Subcutaneous abdominal adipose tissue (tissue), 5 donors: ENCODE measurements around the gene KCNF1.

Experiments used
- H3K27ac ChIP-seq: one replicate; pipeline ENCODE4 v1.7.0; 2013; ENCODE audit warnings: low read depth, mild to moderate bottlenecking, inconsistent platforms, low read length, moderate library complexity
- H3K27me3 ChIP-seq, 5 donors: one replicate each; pipeline ENCODE4 v1.7.0; 2013; ENCODE audit warnings: low read length in 5 of 5, inconsistent platforms in 1 of 5; ENCODE audit not compliant: control insufficient read depth in 5 of 5, insufficient read depth in 4 of 5
- H3K36me3 ChIP-seq, 5 donors: one replicate each; pipeline ENCODE4 v1.7.0; 2013; ENCODE audit warnings: low read length in 5 of 5; ENCODE audit not compliant: control insufficient read depth in 5 of 5, insufficient read depth in 5 of 5
- H3K4me1 ChIP-seq, 5 donors: one replicate each; pipeline ENCODE4 v1.7.0; 2013; ENCODE audit warnings: low read length in 5 of 5, mild to moderate bottlenecking in 3 of 5, moderate library complexity in 1 of 5; ENCODE audit not compliant: control insufficient read depth in 5 of 5, insufficient read depth in 5 of 5
- H3K4me3 ChIP-seq, 5 donors: one replicate each; pipeline ENCODE4 v1.7.0; 2013; ENCODE audit warnings: low read length in 5 of 5, low read depth in 1 of 5
- H3K9ac ChIP-seq, 5 donors: one replicate each; pipeline ENCODE4 v1.7.0; 2013; ENCODE audit warnings: low read length in 5 of 5, mild to moderate bottlenecking in 4 of 5, moderate library complexity in 3 of 5
- H3K9me3 ChIP-seq, 5 donors: one replicate each; pipeline ENCODE4 v1.7.0; 2013; ENCODE audit warnings: low read length in 5 of 5; ENCODE audit not compliant: control insufficient read depth in 5 of 5
- donor health status: healthy.
- donor health status: healthy.
- donor health status: healthy.
- donor health status: healthy.
- donor health status: healthy.

KCNF1 gene

DNA sequence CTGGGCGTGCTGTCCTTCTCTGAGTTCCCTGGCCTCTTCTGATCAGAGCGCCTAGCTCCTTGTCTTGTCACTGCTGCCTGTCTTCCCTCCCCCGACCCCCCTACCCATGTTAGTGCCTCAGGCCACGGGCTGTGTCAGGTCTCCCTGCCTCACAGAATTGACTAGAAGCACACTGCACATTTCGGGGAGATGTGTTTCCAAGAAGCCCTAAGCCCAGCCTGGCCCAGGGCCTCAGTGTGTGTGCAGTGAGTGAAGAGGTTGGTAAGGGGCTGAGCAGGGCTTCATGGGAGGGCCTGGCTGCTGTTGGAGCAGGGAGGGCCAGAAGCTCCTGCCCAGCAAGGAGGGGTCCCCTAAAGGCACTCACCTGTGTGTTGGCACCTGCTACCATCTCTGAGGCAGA is 13.1 kb downstream of the KCNF1 start:
- no peaks in the 10 kb centered on the region for H3K4me1 ChIP-seq
- no peak overlapping the region for H3K9ac ChIP-seq
- no peak overlapping the region for H3K4me3 ChIP-seq
- no peaks in the 10 kb centered on the region for H3K9me3 ChIP-seq
- H3K27ac ChIP-seq = no peak overlapping the region
- H3K27me3 ChIP-seq = peaks cover 13 to 32% (median 22%) of the 10 kb centered on the region in 5 donors
- H3K36me3 ChIP-seq = no peaks in the 10 kb centered on the region

DNA sequence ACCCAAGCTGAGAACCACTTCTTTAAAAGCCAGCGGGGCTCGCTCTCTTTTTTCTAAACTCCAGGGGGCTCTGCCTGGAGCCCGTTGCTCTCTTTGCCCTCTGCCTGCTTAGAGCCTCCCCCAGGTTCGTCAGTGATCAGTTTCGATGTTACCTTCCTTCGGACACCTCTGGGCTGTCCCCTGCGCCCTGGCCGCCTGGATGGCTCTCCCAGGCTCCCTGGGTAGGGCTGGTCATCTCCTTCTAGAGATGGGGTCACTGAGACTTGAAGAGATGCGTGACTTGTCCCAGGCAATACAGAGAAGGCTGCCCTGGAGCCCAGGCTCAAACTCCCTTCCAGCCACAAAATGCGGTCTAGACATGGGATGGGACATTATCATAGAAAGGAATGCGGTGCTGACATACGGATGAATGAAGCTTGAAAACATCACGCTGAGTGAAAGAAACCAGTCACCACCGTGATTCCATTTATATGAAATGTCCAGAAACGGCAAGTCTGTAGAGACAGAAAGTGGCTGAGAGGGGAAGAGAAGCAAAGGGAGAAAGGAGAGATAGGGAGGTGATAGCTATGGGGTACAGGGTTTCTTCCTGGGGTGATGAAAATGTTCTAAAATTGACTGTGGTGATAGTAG is 14.6 kb downstream of the KCNF1 start:
- H3K4me1 ChIP-seq = no peaks in the 10 kb centered on the region
- no peak overlapping the region for H3K4me3 ChIP-seq
- H3K36me3 ChIP-seq = no peaks in the 10 kb centered on the region
- H3K9ac ChIP-seq = no peak overlapping the region
- H3K9me3 ChIP-seq = no peaks in the 10 kb centered on the region
- no peak overlapping the region for H3K27ac ChIP-seq
- peaks cover 11 to 18% (median 16%) of the 10 kb centered on the region in 5 donors for H3K27me3 ChIP-seq

GRCh38 chr2:10930721-10931516 is 19.2 kb downstream of the KCNF1 start:
- H3K27me3 ChIP-seq = peaks cover 6 to 24% (median 15%) of the 10 kb centered on the region in 5 donors
- H3K9me3 ChIP-seq = no peaks in the 10 kb centered on the region
- H3K27ac ChIP-seq = no peak overlapping the region
- H3K4me3 ChIP-seq = no peak overlapping the region
- H3K9ac ChIP-seq = no peak overlapping the region
- H3K36me3 ChIP-seq = no peaks in the 10 kb centered on the region
- no peaks in the 10 kb centered on the region for H3K4me1 ChIP-seq

GRCh38 chr2:10931710-10932255 is 20.0 kb downstream of the KCNF1 start:
- Histone ChIP-seq H3K36me3 (no peaks in the 10 kb centered on the region), H3K4me3 (no peak overlapping the region), H3K9me3 (no peaks in the 10 kb centered on the region), H3K27me3 (peaks cover 6 to 28% (median 18%) of the 10 kb centered on the region in 5 donors), H3K4me1 (no peaks in the 10 kb centered on the region), H3K9ac (no peak overlapping the region), H3K27ac (no peak overlapping the region)

DNA sequence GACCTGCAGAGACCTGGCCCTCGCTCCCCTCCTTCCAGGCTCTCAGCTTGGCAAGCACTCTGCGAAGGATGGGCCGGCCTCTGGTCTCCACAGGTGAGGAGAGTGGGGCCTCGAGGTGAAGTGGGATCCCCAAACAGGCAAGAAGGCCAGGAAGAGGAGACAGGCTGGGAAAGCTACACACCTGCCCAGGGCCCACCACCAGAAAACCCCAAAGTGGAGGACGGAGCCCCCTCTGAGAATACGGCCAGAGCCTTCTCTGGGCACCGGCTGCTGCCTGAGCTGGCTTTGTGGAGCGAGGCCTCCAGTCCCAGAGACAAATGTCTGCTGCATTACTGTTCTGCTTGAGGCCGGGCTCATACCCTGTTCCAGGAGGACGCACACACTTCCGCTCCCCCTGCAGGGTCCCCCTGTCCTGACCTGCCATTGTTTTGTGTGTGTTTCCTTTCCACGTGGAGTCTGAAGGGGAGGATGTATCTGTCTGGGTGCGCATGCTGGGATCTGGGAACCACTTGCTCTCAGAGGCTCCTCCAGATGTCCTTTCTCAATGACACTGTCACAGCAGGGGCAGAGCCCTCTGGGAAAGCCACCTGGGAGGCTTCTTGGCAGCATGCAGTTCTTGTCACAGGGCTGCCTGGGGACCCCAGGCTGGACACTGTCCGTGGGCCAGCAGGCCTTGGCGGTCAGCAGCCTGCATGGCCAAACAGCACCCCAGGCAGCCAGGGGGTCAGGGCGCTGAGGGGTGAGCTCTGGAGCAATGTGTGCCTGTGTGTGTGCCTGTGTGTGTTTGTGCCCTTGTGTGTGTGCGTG is 20.8 kb downstream of the KCNF1 start:
- Histone ChIP-seq H3K4me1 (no peaks in the 10 kb centered on the region), H3K9ac (no peak overlapping the region), H3K36me3 (no peaks in the 10 kb centered on the region), H3K9me3 (peaks cover 0 to 1% (median 0%) of the 10 kb centered on the region in 5 donors), H3K27me3 (peaks cover 6 to 28% (median 18%) of the 10 kb centered on the region in 5 donors), H3K27ac (no peak overlapping the region), H3K4me3 (no peak overlapping the region)

- Histone ChIP-seq H3K36me3 (no peaks in the 10 kb centered on the region), H3K27me3 (peaks cover 6 to 28% (median 20%) of the 10 kb centered on the region in 5 donors), H3K9ac (no peak overlapping the region), H3K27ac (no peak overlapping the region), H3K4me3 (no peak overlapping the region), H3K4me1 (no peaks in the 10 kb centered on the region), H3K9me3 (peaks cover 0 to 12% (median 7%) of the 10 kb centered on the region in 5 donors)
Observed at GRCh38 chr2:10933700-10934225, 22.0 kb downstream of the KCNF1 start.

GRCh38 chr2:10934308-10934978 is 22.7 kb downstream of the KCNF1 start:
- H3K27me3 ChIP-seq = peaks cover 6 to 28% (median 20%) of the 10 kb centered on the region in 5 donors
- H3K27ac ChIP-seq = no peak overlapping the region
- H3K4me1 ChIP-seq = no peaks in the 10 kb centered on the region
- H3K36me3 ChIP-seq = no peaks in the 10 kb centered on the region
- H3K9me3 ChIP-seq = peaks cover 0 to 17% (median 11%) of the 10 kb centered on the region in 5 donors
- no peak overlapping the region for H3K9ac ChIP-seq
- H3K4me3 ChIP-seq = no peak overlapping the region

DNA sequence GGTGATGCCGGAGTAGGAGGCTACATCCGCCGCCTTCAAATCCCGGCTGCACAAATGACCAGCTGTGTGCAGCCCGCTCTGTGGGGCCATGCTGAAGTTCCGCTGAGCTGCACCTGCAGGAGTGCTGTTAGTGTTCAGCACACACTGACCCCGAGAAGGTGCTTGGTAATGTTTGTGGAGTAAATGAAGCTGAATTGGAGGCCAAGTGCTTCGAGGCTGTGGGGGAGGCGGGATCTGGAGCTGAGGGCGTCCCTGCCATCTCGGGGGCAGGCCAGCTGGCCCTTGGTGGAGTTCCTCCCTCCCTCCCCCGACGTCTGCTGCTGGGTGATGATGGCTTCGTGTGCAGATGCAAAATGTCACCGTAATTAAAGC is 23.2 kb downstream of the KCNF1 start:
- peaks cover 6 to 28% (median 20%) of the 10 kb centered on the region in 5 donors for H3K27me3 ChIP-seq
- no peak overlapping the region for H3K9ac ChIP-seq
- H3K36me3 ChIP-seq = no peaks in the 10 kb centered on the region
- H3K27ac ChIP-seq = no peak overlapping the region
- no peak overlapping the region for H3K4me3 ChIP-seq
- peaks cover 2 to 23% (median 16%) of the 10 kb centered on the region in 5 donors for H3K9me3 ChIP-seq
- H3K4me1 ChIP-seq = no peaks in the 10 kb centered on the region

- H3K4me3 ChIP-seq = no peak overlapping the region
- H3K4me1 ChIP-seq = no peaks in the 10 kb centered on the region
- no peak overlapping the region for H3K27ac ChIP-seq
- H3K9me3 ChIP-seq = peaks cover 2 to 26% (median 21%) of the 10 kb centered on the region in 5 donors
- H3K36me3 ChIP-seq = no peaks in the 10 kb centered on the region
- H3K9ac ChIP-seq = no peak overlapping the region
- H3K27me3 ChIP-seq = peaks cover 6 to 28% (median 20%) of the 10 kb centered on the region in 5 donors
Observed at GRCh38 chr2:10935366-10935918, 23.7 kb downstream of the KCNF1 start.
